ENCODE data around the gene EMILIN3.

Gene EMILIN3

GRCh38 chr20:41366546-41367392 lies at the start of gene EMILIN3:
EMILIN3 (minus strand) TSS chr20:41366818; CDS start chr20:41366634, 184 bp downstream.
- DNase-seq: no peak

GRCh38 chr20:41415191-41415590 lies 48.6 kb upstream of the EMILIN3 start:
- DNase-seq: no peak

- DNase-seq: no peak
Observed at GRCh38 chr20:41413169-41413568, 46.6 kb upstream of the EMILIN3 start.

GRCh38 chr20:41412324-41413120 lies 45.9 kb upstream of the EMILIN3 start:
- DNase-seq: no peak

- no peak for DNase-seq
Observed at GRCh38 chr20:41411391-41411847, 44.8 kb upstream of the EMILIN3 start.

- DNase-seq: no peak
Observed at GRCh38 chr20:41408986-41409385, 42.4 kb upstream of the EMILIN3 start.

- DNase-seq: no peak
Observed at GRCh38 chr20:41408156-41408794, 41.7 kb upstream of the EMILIN3 start.

- no peak for DNase-seq
Observed at GRCh38 chr20:41407607-41408006, 41.0 kb upstream of the EMILIN3 start.

GRCh38 chr20:41406896-41407444 lies 40.4 kb upstream of the EMILIN3 start:
- no peak for DNase-seq

- DNase-seq: no peak
Observed at GRCh38 chr20:41406353-41406752, 39.7 kb upstream of the EMILIN3 start.

GRCh38 chr20:41405436-41405835 lies 38.8 kb upstream of the EMILIN3 start:
- no peak for DNase-seq

- no peak for DNase-seq
Observed at GRCh38 chr20:41403604-41404003, 37.0 kb upstream of the EMILIN3 start.

- DNase-seq: no peak
Observed at GRCh38 chr20:41398408-41398807, 31.8 kb upstream of the EMILIN3 start.

- no peak for DNase-seq
Observed at GRCh38 chr20:41395667-41396664, 29.3 kb upstream of the EMILIN3 start.

- DNase-seq: no peak
Observed at GRCh38 chr20:41394931-41395666, 28.5 kb upstream of the EMILIN3 start.

- no peak for DNase-seq
Observed at GRCh38 chr20:41394081-41394480, 27.5 kb upstream of the EMILIN3 start.

GRCh38 chr20:41393705-41394066 lies 27.1 kb upstream of the EMILIN3 start:
- no peak for DNase-seq

- no peak for DNase-seq
Observed at GRCh38 chr20:41392871-41393704, 26.5 kb upstream of the EMILIN3 start.

GRCh38 chr20:41392295-41392694 lies 25.7 kb upstream of the EMILIN3 start:
- no peak for DNase-seq

- no peak for DNase-seq
Observed at GRCh38 chr20:41391587-41392001, 25.0 kb upstream of the EMILIN3 start.

Measured in activated T-cell treated with anti-CD3 and anti-CD28 coated beads for 4 hours (primary cell).